Activated naive CD4-positive, alpha-beta T cell treated with Interleukin-2 at 50 U/mL for 16 hours (primary cell): ENCODE results near the gene ARMH4.

Experiments used
- DNase-seq: peaks from one replicate; pipeline ENCODE4 v3.0.0-alpha.2; 2020

The ARMH4 gene

GRCh38 chr14:58026967-58027366 lies 125.0 kb downstream of the ARMH4 start:
- DNase-seq = no peak

- no peak for DNase-seq
Observed at GRCh38 chr14:58026219-58026618, 125.8 kb downstream of the ARMH4 start.

GRCh38 chr14:58014778-58015177 lies 137.2 kb downstream of the ARMH4 start:
- no peak for DNase-seq

GRCh38 chr14:58002618-58003017 lies 149.4 kb downstream of the ARMH4 start:
- DNase-seq = no peak

- DNase-seq = no peak
Observed at GRCh38 chr14:57999979-58000378, 152.0 kb downstream of the ARMH4 start.

- DNase-seq = no peak
Observed at GRCh38 chr14:57999471-57999870, 152.5 kb downstream of the ARMH4 start.

- no peak for DNase-seq
Observed at GRCh38 chr14:57998766-57999165, 153.2 kb downstream of the ARMH4 start.

- DNase-seq = no peak
Observed at GRCh38 chr14:57991353-57991752, 160.7 kb downstream of the ARMH4 start.

GRCh38 chr14:57988445-57988844 lies 163.6 kb downstream of the ARMH4 start:
- no peak for DNase-seq

GRCh38 chr14:57987596-57988300 lies 164.3 kb downstream of the ARMH4 start:
- no peak for DNase-seq

- no peak for DNase-seq
Observed at GRCh38 chr14:57987051-57987450, 165.0 kb downstream of the ARMH4 start.

GRCh38 chr14:57982804-57983634 lies 169.0 kb downstream of the ARMH4 start:
- DNase-seq = no peak

GRCh38 chr14:57981817-57982560 lies 170.0 kb downstream of the ARMH4 start:
- DNase-seq = no peak

- DNase-seq = no peak
Observed at GRCh38 chr14:57979376-57980048, 172.5 kb downstream of the ARMH4 start.

GRCh38 chr14:57976701-57977100 lies 175.3 kb downstream of the ARMH4 start:
- DNase-seq = no peak

GRCh38 chr14:57974896-57975295 lies 177.1 kb downstream of the ARMH4 start:
- DNase-seq = no peak

- DNase-seq = no peak
Observed at GRCh38 chr14:57970594-57970993, 181.4 kb downstream of the ARMH4 start.

GRCh38 chr14:57970175-57970574 lies 181.8 kb downstream of the ARMH4 start:
- no peak for DNase-seq

GRCh38 chr14:57963071-57963470 lies 188.9 kb downstream of the ARMH4 start:
- DNase-seq = no peak

- no peak for DNase-seq
Observed at GRCh38 chr14:57962325-57963035, 189.5 kb downstream of the ARMH4 start.

- no peak for DNase-seq
Observed at GRCh38 chr14:57961786-57962060, 190.3 kb downstream of the ARMH4 start.

GRCh38 chr14:57960946-57961785 lies 190.8 kb downstream of the ARMH4 start:
- DNase-seq = no peak
